Endothelial cell of hepatic sinusoid (primary cell): Measurements from ENCODE around the gene FGF9.

Experiments
- in situ Hi-C: cut with HindIII; loops from 2 replicates; pipeline ENCODE4 v1.10.0; 2017; ENCODE audit warnings: low sequenced_read_pairs

The FGF9 gene

DNA sequence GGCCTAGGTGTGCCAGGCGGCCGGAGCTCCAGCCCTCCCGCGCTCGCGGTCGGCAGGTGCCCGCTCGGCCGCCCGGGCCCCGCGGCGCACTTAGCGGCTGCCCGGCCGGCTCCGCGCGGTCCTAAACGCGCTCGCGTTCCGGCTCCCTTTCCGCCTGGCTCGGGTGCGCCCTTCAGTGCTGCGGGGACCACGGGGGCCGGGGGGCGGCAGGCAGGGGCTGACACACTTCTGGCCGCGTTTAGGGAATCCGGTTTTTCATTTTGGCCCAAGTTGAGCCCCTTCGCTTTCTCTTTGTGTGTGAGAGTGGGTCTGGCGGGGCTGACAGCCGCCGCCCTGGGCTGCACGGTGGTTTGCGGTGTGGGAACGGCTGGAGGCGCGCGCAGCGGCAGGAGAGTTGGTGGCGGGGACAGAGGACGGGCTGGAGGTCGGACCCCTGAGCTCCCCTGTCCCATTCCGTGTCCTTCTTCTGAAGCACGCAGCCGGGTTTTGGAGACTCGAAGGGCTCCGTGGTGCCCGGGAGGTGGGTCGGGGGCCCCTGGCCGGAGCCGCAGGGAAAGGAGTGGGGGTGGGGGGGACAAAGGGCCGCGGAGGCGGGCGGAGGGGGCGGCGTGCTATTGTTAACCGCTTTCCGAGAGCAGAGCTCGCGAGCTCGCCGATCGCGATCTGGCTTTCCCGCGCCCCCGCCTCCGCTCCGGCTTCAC is 3.1 kb downstream of the FGF9 start:
- in situ Hi-C loops: no loop called here

DNA sequence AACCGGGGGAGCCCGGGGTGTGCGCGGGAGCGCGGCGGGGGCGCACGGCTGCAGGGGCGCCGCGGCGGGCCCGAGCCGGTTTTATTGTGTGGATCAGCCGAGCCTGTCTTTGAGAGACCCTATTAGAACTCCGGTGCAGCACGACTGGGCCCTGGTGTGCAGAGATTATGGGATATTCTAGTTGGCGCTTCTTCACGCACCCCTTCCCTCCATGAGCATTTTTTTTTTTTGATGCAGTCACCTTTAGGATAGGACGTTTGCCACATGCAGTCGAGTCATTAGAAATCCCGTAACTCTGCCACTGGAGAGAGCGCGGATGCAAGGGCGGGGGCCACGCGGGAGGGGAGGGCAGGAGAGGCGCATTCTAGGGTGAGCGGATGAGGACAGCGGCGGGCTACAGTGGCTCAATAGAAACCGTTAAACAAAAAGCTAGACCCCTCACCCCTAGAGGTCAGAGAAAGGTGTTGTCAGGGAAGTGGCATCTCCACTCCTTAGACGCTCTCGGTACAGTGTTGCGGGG is 3.7 kb downstream of the FGF9 start:
- in situ Hi-C loops: no loop called here

DNA sequence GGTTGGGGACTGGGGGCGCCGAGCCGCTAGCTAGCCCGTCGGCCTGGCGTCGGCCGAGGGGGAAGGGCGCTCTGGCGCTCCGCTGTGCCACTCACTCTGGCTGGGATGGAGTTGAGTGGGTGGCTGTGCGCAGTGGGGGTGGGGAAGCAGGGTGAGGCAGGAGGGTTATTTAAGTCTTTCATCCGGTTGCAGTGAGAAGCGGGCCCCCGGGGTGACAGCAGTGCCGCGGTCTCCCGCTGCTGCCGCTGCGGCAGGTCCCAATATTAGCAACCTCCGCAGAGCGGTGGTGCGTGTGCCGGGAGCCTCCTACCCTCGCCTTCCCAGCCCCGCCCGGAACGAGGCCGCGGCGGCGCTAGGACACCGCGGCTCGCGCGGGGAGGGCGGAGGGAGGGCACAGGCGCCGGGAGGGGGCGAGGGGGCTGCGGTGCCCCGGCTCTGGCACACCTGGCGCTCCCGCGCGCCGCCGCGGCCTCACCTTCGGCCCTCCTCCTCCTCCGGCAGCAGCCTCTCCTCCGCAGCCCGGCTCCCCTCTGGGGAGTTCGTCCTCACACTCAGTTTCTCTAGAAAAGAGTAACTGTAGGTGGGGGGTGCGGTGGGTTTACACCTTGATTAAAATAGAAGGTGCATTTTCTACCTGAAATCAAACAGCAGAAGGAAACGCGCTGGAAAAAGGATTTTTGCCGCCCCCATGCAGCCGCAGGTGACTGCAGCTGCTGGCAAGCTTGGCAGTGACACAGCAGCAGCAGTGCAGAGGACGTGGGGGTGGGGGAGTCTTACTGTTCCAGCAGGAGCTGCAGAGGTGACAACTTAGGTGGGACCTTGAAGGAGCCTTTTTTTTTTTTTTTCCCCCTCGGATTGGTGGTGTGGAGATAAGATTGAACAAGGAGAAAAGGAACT is 4.5 kb downstream of the FGF9 start:
- in situ Hi-C loops: no loop called here

GRCh38 chr13:21676611-21677021 is 5.7 kb downstream of the FGF9 start:
- in situ Hi-C loops: no loop called here

DNA sequence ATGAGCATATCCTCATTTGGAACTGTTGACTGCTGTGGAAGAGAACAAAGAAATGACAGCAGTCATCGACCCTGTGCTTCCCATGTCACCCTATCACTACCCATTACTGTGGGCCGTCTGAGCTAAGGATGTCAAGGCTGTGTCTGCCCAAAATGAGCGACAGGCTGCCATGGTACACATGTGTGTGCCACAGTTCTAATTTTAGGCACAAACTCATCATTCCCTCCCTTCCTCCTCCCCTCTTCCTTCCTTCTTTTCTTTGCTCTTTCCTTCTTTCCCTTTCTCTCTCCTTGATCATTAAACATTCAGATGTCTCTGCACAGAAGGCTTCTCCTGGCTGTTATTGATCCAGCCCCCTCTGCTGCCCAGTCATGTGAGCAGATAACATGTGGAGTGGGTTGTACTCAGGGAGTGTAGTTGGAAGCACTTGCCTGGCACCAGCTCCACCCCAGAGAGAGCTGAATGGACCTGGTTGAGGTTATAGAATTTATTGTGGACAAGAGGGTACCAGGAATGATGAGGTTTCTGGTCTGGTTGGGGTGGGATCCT is 6.3 kb downstream of the FGF9 start:
- in situ Hi-C loops: no loop called here

- in situ Hi-C loops: loop anchor here (10.0 kb wide), 1 partner anchor 62 kb away; no protein-coding TSS in a partner anchor
These were observed 12.3 kb downstream of the FGF9 start for GRCh38 chr13:21683034-21683733.

DNA sequence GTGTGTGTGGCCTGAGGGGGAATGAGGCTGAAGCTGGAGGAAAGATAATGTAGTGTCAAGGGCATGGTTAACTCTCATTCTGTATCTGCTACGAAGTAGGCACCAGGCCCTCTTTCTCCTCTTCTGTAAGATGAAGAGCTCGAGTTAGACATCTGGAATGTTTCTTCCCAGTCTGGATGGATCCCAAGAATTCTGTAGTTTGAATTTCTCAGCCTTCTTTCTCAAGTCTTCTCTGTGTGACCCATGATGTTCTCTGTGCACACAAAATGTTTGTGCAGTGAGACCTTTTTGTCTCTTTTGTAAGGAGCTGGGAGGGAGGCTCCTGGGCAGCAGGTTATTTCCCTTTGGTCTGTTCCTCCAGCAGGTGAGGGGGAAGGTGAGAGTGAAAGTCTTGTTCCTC is 13.7 kb downstream of the FGF9 start:
- in situ Hi-C loops: loop anchor here (10.0 kb wide), 1 partner anchor 60 kb away; no protein-coding TSS in a partner anchor

DNA sequence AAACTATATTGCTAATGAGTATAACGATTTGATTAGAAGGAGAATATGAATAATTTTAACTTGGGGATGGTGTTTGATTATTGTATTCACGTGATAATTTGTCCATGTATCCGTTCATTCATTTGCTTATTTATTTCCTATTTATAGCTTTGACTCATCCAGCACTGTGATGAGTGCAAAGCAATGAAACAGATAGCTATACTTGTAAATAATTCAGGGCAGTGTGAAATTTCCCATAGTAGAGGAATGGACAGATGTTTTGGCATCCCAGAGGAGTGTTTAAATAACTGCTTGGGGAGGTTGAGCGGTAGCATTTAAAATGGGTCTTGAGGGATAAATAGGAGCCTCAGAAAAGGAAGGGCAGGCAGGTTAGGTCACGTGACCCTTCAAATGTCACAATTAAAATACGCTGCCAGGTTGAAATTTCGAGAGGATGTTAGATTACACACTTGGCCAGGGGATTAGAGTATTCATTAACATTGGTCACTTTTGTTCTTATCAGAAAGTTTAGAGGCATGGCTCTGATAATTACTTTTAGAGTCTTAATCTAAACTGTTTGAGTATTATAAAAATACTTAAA is 14.7 kb downstream of the FGF9 start:
- in situ Hi-C loops: loop anchor here (10.0 kb wide), 1 partner anchor 59 kb away; no protein-coding TSS in a partner anchor

DNA sequence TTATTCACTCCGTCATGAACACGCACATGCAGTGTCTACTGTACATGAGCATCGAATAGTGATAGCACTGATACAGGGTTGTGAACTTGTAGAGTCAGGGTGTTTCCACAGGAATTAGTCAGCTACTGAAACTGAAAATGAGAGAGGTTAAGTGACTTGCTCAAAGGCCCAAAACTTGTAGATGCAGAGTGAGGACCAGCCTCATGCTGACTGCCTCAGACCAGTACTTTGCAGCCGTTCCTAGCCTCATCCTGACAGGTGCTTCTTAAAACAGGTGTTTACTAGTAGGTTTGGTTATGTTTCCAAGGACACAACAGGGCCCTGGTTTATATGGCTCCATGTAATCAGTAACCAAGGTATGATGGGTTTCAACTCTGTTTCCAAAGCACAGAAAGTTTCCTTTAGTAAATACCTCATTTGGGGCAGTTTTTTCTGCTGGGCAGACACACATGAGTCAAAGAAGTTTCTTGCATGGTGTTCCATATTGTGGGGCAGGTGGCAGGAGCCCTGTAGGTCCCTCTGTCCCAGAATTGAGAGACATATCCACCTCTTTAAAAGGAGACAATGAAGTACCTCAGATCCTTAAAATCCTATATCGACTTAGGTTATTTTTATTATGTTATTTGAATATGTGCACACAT is 16.0 kb downstream of the FGF9 start:
- in situ Hi-C loops: loop anchor here (10.0 kb wide), 1 partner anchor 58 kb away; no protein-coding TSS in a partner anchor

GRCh38 chr13:21688056-21688455 is 17.2 kb downstream of the FGF9 start:
- in situ Hi-C loops: loop anchor here (10.0 kb wide), 1 partner anchor 57 kb away; no protein-coding TSS in a partner anchor

GRCh38 chr13:21689097-21689496 is 18.2 kb downstream of the FGF9 start:
- in situ Hi-C loops: loop anchor here (10.0 kb wide), 1 partner anchor 56 kb away; no protein-coding TSS in a partner anchor

DNA sequence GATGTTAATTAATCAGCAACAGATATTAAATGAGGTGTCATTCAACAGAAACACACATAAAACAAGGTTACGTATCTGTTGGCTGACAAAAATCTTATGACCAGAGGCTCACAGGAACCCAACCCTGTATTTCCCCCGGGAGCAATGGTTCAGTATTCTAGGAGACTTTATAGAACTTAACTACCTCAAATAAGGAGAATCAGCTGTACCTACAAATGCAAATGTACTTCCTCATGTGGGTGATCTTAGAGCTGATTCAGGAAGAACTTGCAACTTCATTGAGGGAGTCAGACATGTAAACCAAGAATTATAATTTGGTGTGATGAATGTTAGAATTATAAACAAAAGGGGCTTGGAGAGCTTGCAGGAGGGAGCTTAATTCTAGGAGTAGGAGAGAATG is 20.1 kb downstream of the FGF9 start:
- in situ Hi-C loops: no loop called here

DNA sequence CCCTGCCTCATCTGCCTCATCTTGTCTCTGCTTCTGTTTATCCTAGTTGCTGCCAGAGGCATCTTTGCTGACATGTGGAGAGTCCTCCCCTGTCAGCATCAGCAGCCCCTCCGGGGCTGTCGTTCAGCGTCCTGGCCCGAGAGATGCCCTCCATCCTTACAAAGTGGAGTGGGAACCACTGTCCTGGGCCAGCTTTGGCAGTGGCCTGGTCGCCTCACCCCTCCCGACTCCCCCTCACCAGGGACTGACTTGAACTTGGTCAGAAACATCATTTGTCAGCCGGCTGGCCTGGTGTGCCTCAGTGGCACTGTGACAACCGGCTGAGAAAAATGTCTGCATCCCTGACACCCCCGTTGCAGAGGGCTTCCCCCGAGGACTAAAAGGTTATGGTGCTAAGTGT is 20.6 kb downstream of the FGF9 start:
- in situ Hi-C loops: no loop called here

- in situ Hi-C loops: no loop called here
These were observed 21.1 kb downstream of the FGF9 start for GRCh38 chr13:21691928-21692327.

DNA sequence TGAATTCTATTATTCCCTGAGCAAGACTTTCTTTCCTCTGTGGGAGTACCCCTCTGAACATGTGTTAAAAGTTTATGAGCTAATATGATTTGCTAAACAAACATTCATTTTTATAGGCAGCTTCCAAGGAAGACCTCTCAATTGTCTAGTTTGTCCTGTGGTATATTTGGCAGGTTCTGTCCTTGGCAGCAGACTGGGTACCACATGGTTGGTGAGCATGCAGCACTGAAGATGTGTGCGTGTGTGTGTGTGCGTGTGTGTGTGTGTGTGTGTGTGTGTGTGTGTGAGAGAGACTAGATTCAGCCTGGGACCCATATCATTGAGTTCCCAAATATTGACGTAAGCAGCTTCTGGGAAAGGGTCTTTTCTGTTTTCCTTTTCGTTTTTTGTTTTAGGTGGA is 24.0 kb downstream of the FGF9 start:
- in situ Hi-C loops: no loop called here

GRCh38 chr13:21695546-21695945 is 24.7 kb downstream of the FGF9 start:
- in situ Hi-C loops: no loop called here

GRCh38 chr13:21696865-21697448 is 26.1 kb downstream of the FGF9 start:
- in situ Hi-C loops: no loop called here

DNA sequence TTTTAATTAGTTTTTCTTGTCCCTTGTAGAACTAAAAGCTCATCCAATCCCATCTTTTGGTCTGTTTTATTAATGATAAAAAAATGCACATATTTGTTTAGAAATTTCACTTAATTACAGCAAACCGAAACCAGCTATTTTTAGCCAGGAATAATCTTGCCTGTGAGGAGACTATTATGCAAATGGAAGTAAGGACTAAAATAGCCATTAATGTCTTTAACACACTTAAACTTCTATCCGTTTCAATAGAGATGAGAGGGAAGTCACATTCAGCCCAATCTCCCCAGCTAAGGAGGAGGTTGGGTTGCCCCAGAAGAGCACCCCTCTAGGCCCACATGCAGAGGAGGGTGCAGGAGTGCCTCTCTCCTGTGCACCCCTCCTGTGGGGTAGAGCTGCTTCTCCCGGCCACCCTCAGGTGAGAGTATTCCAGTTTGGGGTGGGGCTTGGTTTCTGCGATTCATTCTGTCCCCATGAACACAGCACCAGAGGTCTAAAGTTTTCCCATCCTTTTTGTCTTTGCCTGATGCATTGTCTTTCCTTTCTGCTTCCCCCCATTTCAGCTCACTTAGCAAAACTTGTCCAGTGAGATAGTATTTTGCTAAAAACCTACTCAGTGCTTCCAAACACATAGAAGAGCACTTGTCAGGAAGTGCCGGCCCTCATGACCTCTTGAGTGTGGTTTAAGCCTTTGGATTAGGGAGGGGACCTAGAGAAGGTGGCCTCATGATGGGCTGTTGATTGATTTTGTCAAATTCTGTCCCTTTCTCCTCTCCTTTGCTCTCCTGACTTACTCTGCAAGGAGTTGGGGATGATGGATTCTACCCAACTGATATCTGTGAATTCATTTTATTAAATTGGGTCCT is 28.2 kb downstream of the FGF9 start:
- in situ Hi-C loops: no loop called here
